Measurements from ENCODE around the gene STXBP6. TPM values are rescaled to one million over a fixed set of nuclear protein-coding genes. Genes with fewer than 3 reads are reported as not detected.
A peak's percentile ranks its signal among the peaks of the same experiment; 100 is the strongest.

The STXBP6 gene
- total and polyA plus RNA-seq, 2 of the 13 experiments (the other 11 are each of a cell fraction or from before 2014, with no cell fraction given): 35.3 to 42.8 TPM

DNA sequence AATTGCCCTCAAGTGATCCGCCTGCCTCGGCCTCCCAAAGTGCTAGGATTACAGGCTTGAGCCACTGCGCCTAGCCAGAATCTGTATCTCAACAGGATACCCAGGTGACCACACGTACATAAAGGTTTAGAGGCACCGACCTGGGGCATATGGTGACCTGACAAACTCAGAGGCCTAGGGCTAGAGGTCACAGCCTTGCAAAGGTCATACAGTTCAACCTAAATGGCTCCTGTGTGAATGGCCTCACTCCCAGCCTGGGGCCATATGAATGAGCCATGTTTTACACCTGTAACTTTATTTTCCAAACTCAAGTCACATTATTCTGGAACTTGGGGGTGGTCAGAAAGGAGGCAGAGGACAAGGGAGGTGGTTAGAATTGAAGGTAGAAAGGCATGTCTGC lies 10.0 kb downstream of the STXBP6 start (continued):
- TF ChIP-seq, protein P1, sequence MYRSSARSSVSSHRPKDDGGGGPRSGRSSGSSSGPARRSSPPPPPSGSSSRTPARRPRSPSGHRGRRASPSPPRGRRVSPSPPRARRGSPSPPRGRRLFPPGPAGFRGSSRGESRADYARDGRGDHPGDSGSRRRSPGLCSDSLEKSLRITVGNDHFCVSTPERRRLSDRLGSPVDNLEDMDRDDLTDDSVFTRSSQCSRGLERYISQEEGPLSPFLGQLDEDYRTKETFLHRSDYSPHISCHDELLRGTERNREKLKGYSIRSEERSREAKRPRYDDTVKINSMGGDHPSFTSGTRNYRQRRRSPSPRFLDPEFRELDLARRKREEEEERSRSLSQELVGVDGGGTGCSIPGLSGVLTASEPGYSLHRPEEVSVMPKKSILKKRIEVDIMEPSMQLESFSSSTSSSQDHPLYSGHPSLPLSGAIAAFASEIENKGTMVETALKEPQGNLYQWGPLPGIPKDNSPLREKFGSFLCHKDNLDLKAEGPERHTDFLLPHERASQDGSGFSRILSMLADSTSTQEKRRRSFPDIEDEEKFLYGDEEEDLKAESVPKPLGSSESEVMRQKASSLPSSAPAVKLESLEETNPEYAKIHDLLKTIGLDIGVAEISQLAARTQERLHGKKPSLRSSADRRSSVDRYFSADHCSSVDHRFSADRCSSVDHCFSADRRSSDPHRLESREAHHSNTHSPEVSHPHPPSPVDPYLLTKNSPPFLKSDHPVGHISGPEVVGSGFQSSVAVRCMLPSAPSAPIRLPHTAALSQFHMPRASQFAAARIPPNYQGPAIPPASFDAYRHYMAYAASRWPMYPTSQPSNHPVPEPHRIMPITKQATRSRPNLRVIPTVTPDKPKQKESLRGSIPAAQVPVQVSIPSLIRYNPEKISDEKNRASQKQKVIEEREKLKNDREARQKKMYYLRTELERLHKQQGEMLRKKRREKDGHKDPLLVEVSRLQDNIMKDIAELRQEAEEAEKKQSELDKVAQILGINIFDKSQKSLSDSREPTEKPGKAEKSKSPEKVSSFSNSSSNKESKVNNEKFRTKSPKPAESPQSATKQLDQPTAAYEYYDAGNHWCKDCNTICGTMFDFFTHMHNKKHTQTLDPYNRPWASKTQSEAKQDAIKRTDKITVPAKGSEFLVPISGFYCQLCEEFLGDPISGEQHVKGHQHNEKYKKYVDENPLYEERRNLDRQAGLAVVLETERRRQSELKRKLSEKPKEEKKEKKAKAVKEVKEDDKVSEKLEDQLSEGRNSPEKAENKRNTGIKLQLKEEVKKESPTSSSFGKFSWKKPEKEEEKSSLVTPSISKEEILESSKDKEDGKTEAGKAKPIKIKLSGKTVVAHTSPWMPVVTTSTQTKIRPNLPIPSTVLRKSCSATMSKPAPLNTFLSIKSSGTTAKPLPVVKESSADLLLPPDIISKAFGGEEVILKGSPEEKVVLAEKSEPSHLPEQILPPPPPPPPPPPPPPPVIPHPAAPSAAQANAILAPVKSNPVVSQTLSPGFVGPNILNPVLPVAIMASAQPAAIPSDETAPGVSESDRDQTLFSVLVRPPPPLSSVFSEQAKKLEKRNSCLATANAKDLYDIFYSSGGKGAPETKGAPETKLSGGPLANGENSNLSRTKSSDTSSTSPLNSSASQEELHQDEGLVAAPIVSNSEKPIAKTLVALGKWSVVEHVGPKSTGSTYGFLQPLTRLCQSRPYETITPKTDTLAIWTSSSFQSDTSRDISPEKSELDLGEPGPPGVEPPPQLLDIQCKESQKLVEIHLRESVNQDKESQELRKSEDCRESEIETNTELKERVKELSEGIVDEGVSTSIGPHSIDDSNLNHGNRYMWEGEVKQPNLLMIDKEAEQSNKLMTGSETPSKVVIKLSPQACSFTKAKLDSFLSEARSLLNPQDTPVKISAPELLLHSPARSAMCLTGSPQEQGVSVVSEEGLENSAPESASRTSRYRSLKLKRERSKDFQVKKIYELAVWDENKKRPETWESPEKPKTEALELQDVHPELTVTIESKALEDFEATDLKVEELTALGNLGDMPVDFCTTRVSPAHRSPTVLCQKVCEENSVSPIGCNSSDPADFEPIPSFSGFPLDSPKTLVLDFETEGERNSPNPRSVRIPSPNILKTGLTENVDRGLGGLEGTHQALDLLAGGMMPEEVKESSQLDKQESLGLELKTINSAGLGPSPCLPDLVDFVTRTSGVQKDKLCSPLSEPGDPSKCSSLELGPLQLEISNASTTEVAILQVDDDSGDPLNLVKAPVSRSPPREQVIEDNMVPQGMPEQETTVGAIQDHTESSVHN (CRISPR knock-in tag; IDR thresholded peaks at IDR 0.05): peak; percentile 40; the same call in 1 of the 2 replicates
- TF ChIP-seq ZNF629 (CRISPR knock-in tag; conservative IDR thresholded peaks at IDR 0.05) (0 out of 2 replicates have a peak, but pooled peaks have one; percentile 16), TEAD3 (CRISPR knock-in tag; optimal IDR thresholded peaks at IDR 0.05; ENCODE audit: borderline replicate concordance) (peak; percentile 4), KMT2B (CRISPR knock-in tag; IDR thresholded peaks at IDR 0.05) (no peak), ZNF740 (CRISPR knock-in tag; IDR thresholded peaks at IDR 0.05) (no peak), NR2C2 (CRISPR knock-in tag; IDR thresholded peaks at IDR 0.05; ENCODE audit: borderline replicate concordance) (peak; percentile 70), NR2F2 (IDR thresholded peaks at IDR 0.05; ENCODE audit: borderline replicate concordance, low read depth) (0 out of 2 replicates have a peak, but pooled peaks have one; percentile 29), MTA1 (CRISPR knock-in tag; IDR thresholded peaks at IDR 0.05; ENCODE audit: borderline replicate concordance) (no peak), TBX2 (CRISPR knock-in tag; IDR thresholded peaks at IDR 0.05; ENCODE audit: borderline replicate concordance) (no peak), ZNF724P (CRISPR knock-in tag; IDR thresholded peaks at IDR 0.05; ENCODE audit: borderline replicate concordance) (0 out of 2 replicates have a peak, but pooled peaks have one; percentile 22), ZFY (CRISPR knock-in tag; IDR thresholded peaks at IDR 0.05) (peak; percentile 16; the same call in 1 of the 2 replicates), ZMYM3 (CRISPR knock-in tag; IDR thresholded peaks at IDR 0.05) (0 out of 2 replicates have a peak, but pooled peaks have one; percentile 24)

Data from HepG2 (cell line).